ENCODE results near the gene IGFL2. TPM values are rescaled to one million over a fixed set of nuclear protein-coding genes. Genes with fewer than 3 reads are reported as not detected.

IGFL2 gene
- total RNA-seq (2022; extraction: Qiagen RNA extraction): 0.31 to 1.3 TPM (median 0.65 TPM) in 5 replicates

DNA sequence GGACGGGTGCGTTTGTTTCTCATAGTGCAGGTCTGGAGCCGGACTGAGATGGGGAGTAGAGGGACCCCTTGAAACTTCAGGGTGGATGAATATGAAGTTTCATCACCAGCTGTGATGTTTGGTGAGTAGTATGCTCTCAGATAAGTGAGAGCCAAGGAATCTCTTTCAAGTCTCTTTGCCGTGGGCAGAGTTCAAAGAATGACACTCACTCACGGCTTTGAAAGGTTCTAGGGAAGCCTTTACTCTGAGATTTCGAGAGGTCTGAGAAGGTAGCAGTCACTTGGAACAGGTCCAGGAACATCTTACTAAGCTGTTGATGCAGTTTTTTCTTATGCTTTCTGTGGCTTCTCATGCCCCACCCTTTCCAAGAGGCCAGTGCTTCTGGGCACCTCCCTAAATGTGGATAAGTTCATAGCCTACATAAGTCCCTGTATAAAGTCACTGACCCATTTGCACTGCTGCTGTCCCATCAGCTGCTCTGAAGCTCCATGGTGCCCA, at the start of gene IGFL2:
TSS of gene IGFL2 (plus strand) at position 448 of the 498 bp plus-strand sequence. CDS start at position 489, 41 bp downstream.

DNA sequence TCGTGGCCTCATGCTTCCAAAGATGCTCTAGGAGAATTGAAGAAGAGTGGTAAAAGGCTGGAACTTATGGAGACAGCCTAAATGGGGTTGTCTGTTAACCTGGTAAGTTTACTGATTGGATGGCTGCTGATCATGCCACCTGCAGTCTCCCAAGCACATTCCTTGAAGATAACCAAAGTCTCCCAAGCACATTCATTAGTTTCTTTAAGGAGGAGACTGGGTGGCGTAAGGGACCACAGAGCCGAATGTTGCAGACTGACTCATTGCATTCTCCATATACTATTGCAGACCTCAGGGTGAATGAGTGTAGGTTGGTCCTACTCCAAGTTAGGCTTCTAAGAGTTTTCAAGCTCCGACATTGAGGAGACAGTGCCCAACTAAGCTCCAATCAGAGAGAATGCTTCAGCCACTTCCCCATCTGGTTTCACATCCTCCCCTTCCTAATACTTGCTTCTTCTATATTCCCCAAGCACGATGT, 23.4 kb upstream of the IGFL2 start, which contains the start of gene IGFL3:
TSS of gene IGFL3 (minus strand) at position 51 of the 478 bp plus-strand sequence. CDS start at position 12, 39 bp downstream.

Other genes with a start within 250 kb of the IGFL2 start
- gene MYPOP, start 245.6 kb upstream of the IGFL2 start, total RNA-seq (2022; extraction: Qiagen RNA extraction): 5.6 to 10.4 TPM (median 9.7 TPM) in 5 replicates
- gene NANOS2, start 233.5 kb upstream of the IGFL2 start, total RNA-seq (2022; extraction: Qiagen RNA extraction): 0.07 TPM in 1 of 5 replicates, not detected in the others
- gene NOVA2, start 174.4 kb upstream of the IGFL2 start, total RNA-seq (2022; extraction: Qiagen RNA extraction): 1.0 to 1.7 TPM (median 1.3 TPM) in 5 replicates
- 3.4 to 5.8 TPM (median 5.7 TPM) in 5 replicates for gene CCDC61, start 152.8 kb upstream of the IGFL2 start, total RNA-seq (2022; extraction: Qiagen RNA extraction)
- gene PGLYRP1, start 125.2 kb upstream of the IGFL2 start, total RNA-seq (2022; extraction: Qiagen RNA extraction): not detected in 5 replicates
- 0.16 to 0.52 TPM (median 0.47 TPM) in 5 replicates for gene IGFL4, start 107.2 kb upstream of the IGFL2 start, total RNA-seq (2022; extraction: Qiagen RNA extraction)
- 0.15 to 0.44 TPM (median 0.29 TPM) in 3 of 5 replicates, not detected in the others for gene IGFL3, start 23.6 kb upstream of the IGFL2 start, total RNA-seq (2022; extraction: Qiagen RNA extraction)
- gene IGFL1, start 81.5 kb downstream of the IGFL2 start, total RNA-seq (2022; extraction: Qiagen RNA extraction): 1.5 to 2.2 TPM (median 1.7 TPM) in 5 replicates
- gene HIF3A, start 148.8 kb downstream of the IGFL2 start, total RNA-seq (2022; extraction: Qiagen RNA extraction): 0.02 to 0.36 TPM (median 0.21 TPM) in 4 of 5 replicates, not detected in the other
- 74.4 to 85.7 TPM (median 83.5 TPM) in 5 replicates for gene PPP5C, start 198.8 kb downstream of the IGFL2 start, total RNA-seq (2022; extraction: Qiagen RNA extraction)

Measured in A549 treated with dexamethasone at 1 μM for 4 hours (cell line).